GM21529 (cell line): ENCODE results near the gene DMKN.

Experiments
- ATAC-seq: cut with Tn5 transposase; IDR thresholded peaks from one replicate; pipeline ENCODE4 v1.9.1; 2021; ENCODE audit not compliant: unreplicated experiment

The DMKN gene, protein sequence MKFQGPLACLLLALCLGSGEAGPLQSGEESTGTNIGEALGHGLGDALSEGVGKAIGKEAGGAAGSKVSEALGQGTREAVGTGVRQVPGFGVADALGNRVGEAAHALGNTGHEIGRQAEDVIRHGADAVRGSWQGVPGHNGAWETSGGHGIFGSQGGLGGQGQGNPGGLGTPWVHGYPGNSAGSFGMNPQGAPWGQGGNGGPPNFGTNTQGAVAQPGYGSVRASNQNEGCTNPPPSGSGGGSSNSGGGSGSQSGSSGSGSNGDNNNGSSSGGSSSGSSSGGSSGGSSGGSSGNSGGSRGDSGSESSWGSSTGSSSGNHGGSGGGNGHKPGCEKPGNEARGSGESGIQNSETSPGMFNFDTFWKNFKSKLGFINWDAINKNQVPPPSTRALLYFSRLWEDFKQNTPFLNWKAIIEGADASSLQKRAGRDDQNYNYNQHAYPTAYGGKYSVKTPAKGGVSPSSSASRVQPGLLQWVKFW

DNA sequence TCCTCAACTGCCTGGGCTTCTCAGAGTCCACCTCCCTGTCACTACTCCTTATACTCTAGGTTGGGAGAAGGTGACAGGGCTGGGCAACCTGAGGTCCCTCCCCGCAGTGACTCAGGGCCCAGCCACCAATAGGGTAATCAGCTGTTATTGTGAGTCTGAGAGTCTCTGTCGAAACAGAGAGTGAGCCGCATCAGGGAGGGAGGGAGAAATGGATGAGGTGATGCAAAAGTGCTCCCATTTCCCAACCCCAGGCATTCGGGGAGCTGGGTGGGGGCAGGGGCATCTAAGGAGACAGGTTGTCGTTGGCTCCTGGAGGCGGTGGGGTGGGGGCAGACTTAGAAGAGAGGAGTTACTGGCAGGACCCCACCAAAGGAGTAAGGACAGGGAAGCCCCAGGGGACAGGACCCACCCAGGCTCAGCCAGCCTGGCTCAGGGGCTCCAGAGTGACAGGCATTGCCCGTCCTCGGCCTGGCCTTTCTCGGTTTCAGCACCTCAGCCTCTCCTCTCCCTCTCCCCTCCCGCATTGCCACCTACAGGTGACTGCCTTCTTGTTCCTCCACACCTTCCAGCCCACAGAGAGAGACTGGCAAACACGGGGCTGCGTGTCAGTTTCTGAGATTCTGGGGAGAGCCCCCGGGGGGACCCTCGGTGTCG is at the start of gene DMKN:
Gene DMKN (minus strand): TSS at position 22 of the 654 bp plus-strand sequence. CDS start 174 bp downstream, outside the sequence.
- no peak for ATAC-seq

DNA sequence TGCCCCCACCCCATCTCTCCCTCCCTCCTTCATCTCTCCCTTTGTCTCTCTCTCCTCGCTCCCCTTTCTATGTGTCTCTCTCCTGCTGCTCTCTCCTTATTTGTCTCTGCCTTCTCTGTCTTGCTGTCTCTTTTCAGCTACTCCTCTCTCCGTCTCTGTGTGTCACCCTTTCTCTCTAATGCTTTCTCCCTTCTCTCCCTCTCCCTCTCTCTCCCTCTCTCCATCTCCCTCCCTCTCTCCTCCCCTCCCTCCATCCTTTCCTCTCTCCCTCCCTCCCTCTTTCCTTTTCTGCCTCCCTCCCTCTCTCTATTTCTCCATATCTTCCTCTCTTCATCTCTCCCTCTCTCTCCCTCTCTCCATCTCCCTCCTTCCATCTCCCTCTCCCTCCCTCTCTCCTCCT is 49.3 kb upstream of the DMKN start:
- no peak for ATAC-seq

DNA sequence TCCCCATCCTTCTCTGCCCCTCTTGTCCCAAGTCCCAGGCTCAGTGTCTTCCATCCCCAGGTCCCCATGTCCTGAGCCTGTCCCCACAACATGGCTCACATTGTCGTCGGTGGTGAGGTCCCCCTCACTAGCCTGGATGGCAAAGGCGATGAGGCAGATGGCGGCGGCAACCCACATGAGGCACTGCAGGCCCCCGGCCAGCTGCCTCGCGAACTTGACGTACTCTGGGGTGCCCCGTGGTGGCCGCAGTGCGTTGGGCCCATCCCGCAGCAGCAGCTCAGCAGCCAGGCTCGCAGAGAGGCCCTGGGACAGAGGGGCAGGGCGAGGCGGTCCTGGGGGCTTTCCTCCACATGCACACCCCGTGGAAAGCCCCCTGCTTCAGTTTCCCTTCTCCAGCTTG is 48.9 kb upstream of the DMKN start:
- ATAC-seq, result no peak

DNA sequence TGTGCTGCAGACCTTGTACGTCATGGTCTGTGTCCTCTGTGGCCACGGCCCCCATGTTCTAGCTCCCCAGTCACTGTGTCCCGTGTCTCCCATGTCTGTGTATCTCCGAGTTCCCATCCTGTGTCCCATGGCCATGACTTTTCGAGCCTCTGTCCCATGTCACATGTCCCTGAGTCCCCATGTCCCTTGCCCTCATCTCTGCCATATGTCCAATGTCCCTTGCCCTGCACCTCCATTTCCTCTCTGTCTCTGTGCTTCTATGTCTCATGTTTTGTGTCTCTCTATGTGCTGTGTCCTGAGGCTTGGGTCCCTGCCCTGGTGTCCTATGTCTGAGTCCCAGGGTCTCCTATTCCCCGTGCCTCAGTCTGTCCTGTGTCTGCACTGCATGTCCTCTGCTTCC is 48.0 kb upstream of the DMKN start:
- ATAC-seq, result no peak

DNA sequence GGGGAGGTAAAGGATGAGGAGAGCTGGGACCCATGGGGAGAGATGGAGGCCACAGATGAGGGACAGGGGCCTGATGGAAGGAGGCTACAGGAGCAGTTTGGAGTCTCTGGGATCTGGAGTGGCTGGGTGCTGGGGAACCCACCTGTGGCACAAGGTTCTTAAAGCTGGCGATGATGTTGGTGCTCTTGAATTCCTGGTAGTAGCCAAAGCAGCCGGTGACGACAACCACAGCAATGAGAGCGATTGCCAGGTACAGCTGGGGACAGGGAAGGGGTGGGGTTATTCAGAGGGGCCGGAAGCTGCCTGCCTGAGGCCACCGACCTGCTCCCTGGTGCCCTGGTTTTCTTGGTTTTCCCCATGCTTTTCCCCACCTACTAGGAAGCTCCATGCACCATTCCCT is 47.2 kb upstream of the DMKN start:
- ATAC-seq, result no peak

DNA sequence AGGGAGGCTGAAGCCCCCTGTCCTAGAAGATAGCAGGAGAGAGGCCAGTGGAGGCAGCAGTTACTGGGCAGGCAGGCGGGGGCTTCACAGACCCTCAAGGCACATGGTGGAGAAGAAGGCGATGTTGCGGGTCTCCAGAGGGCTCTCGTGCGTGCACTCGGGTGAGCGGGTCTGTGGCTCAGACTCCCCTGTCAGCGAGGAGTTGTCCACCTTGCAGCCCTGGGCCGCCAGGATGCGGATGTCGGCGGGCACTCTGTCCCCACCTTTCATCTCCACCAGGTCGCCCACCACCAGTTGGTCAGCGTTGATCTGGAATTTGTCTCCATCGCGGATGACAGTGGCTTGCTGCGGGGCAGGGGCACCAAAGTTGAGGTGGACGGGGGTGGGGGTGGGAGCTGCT is 46.8 kb upstream of the DMKN start:
- ATAC-seq, result no peak

DNA sequence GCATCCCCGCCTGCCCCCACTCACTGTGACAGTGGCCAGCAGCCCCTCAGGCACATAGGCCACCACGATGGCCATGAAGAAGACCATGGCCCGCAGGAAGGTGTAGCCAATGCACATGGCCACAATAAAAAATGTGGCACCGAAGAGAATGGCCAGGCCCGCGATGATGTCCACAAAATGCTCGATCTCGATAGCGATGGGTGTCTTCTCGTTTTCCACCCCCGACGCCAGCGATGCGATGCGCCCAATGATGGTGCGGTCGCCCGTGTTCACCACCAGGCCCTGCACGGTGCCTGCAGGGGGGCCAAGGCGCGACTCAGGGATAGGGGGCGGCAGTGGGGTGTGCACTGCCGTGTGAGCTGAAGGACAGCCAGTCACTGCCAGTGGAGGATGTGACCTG is 46.3 kb upstream of the DMKN start:
- no peak for ATAC-seq

DNA sequence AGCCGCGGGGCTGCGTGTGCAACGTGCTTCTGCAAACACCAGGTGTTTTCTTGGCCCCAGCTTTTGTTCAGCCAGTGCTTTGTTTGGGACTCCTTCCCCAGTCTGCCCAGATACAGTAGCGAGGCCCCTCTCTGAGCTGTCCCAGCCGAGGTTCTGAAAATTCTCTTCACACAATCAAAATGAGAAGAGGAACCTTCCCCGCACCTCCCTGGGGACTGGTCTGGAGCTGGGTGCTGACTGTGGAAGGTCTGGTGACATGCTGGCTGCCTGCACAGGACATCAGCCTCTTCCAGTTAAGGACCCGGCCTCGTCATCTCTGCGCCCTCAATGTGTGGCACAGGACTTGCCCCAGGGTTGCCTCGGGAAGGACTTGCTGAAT is 45.8 kb upstream of the DMKN start:
- ATAC-seq, result no peak

DNA sequence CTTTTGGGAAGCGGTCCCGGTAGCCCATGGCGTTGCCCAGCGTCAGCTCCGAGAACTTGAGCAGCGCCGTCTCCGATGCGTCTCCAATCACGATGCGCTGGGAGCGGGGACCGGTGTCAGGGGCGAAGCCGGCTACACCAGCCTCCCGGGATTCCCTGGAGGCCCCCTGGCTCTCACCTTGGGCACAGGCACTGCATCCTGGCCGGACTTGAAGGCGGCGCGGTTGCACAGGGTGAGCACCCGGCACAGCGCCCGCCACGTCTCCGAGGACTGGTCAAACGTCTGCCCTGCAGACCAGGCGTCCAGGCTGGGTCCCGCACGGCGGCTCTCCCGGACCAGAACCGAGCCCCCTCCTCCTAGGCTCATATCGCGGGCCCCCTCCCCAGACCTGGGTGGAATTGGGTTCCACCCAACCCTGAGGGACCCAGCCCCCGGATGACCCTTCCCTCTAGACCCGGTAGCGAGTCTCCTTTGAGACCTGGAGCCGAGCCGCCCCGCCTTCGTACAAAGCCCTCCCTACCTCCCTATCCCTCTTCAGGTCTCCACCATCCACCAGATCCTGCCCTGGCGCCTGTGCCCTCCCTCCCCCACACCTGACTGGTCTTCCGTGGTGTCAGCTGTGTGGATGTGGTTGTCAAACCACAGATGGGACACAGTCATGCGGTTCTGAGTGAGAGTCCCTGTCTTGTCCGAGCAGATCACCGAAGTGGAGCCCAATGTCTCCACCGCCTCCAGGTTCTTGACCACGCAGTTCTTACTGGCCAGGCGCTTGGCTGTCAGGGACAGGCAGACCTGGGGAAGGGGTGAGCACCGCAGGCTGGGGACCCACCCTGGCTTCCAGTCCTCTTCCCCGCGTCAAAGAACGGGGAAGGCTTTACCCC is 45.2 kb upstream of the DMKN start:
- ATAC-seq, result no peak

DNA sequence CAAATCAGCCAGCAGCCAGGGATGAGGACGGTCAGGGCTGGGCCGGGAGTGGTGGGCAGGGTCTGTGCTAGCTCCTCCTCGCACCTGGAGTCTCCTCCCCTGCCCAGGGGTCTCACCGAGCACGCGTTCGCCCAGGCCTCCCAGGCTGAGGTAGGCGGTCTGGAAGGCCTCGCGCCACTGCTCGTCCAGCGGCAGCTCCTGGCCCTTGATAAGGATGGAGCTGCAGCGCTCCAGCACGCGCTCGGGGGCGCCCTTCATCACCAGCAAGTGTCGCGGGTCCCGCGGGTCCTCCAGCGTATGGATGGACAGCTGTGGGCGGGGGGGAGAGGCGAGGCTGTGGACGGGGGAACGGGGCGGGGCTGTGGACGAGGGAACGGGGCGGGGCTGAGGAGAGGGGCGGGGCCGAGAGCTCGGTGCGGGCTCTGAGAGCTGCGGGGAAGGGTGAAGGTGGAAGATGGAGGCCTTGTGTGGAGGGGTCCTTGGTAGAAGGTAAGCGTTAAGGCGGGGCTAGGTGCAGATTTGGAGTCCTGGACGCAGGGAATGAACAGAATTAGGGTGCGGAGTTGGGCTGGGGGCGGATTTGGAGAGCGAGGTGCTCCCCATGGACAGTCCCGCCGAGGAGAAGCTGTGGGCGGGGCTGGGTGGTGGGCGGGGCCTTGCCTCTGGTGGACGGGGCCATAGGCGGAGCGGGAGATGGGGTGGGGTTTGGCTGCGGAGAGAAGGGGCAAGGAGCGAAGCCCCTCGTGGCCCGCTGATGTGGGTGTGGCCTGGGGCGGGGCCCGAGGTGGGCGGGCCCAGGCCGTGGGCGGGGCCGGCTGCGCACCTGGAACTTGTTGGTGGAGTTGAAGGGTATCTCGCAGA is 44.3 kb upstream of the DMKN start:
- ATAC-seq, result no peak

DNA sequence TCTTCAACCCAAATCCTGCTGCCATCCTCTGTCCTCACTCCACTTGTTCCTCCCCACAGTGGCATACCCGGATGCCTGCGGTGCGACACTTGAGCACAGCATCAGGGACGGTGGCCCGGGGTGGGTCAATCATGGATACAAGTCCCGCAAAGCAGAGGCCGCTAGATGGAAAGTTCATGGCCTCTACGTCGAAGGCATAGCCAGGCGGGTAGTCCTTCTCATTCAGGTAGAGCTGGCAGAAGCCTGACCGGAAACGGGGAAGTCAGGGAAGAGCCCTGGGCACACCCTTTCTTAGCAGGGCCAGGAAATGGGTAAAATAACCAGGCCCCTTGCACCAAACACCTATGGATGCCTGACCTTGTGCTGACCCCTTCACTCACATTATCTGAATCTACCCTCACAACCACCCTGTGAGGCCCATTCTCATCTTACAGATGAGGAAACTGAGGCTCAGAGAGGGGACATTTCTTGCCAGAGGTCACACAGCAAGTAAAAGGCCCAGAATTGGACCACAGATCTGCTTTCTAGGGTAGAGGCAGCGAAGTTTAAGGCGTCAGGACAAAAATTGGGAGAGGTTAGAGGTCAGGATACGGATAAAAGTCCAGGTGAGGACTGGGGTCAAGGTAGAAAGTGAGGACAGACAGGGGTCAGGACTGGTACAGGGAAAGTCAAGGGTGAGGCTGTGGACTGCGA is 43.5 kb upstream of the DMKN start:
- ATAC-seq, result no peak

DNA sequence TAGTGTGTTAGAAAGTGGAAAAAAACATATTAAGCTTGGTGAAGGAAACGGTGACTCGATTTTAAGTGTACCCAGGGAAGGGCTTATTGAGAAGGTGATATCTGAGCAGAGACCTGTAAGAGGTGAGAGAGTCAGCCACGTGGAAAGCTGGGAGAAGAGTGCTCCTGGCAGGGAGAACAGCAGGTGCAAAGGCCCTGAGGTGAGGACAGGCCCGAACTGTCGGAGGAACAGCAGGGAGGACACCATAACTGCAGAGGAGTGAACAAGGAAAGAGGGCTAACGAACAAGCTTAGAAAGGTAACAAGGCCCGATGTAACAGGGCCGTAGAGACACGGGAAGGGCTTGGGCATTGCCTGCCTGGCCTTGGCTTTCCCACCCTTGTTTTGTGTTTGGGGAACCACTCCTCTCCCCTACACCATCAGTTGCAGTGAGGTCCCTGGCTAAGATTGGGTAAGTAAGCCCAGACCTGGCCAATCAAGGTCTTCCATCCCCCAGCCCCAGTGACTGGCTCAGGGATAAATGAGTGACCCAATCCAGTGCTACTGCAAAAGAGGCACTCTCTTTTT is 42.7 kb upstream of the DMKN start:
- ATAC-seq, result no peak

DNA sequence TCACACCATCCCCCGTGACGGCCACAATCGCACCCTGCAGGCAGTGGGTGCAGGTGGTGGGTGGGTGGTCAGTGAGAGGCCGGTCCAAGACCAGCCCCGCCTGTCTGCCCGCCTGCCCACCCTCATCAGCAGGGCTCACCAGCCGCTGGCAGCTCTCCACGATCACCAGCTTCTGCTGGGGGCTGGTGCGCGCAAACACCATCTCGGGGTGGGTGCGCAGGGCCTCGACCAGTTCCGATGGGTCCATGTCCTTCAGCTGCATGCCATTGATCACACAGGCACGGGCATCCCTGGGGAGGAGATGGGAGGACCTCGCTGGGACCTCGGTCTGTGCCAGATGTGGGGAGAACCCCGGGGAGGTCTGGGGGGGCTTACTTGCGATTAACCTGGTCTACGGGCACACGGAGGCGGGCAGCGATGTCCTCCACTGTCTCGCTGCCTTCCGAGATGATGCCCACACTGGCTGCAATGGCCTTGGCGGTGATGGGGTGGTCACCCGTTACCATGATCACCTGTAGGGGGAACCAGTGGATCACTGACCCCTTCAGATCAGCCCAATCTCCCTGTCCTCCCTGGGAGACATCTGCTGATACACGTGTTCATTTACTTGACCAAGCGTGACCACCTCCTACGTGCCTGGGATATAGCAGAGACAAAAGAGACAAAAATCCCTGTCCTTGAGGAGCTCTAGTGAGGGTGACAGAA is 42.0 kb upstream of the DMKN start:
- no peak for ATAC-seq

DNA sequence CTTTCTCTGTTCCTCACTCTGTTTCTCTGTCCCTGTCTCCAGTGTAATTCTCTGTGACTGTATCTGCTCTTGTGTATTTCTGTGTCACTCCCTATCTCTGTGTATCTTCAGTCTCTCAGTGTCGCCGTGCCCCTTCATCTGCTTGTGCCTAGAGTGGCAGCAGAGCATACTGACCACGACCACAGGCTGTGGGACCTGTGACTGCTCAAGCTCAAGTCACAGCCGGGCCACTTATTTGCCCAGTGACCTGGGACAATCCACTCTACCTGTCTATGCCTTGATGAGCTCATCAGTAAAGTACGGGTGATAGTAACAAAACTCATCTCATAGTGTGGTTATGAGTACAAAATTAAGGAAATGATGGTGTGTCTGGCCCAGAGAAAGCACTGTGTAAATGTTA is 40.6 kb upstream of the DMKN start:
- ATAC-seq, result no peak

DNA sequence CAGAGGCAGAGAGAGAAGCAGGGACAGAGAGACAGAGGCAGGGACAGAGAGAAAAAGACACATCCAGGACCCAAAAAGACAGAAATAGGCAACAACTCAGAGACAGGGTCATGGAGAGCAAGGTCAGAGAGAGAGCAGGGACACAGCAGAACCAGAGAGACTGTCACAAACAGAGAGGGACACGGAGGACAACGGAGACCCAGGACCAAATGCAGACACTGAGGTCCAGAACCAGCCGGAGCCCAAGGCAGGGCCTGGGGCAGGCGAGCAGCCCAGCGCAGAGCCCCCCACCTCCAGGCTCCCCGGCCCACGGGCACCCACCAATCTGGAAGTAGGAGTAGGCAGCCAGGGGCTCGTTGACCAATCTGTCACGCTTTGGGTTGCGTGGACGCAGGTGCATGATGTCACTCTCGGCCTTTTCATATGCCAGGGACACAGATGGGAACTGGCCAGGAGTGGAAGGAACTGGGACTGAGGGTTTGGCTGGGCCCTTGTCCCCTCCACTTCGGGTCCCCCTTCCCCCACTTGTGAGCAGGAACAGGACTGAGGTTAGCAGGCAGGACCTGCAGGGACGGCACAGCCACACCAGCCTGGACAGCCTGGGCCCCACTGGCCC is 40.0 kb upstream of the DMKN start:
- ATAC-seq, result no peak

DNA sequence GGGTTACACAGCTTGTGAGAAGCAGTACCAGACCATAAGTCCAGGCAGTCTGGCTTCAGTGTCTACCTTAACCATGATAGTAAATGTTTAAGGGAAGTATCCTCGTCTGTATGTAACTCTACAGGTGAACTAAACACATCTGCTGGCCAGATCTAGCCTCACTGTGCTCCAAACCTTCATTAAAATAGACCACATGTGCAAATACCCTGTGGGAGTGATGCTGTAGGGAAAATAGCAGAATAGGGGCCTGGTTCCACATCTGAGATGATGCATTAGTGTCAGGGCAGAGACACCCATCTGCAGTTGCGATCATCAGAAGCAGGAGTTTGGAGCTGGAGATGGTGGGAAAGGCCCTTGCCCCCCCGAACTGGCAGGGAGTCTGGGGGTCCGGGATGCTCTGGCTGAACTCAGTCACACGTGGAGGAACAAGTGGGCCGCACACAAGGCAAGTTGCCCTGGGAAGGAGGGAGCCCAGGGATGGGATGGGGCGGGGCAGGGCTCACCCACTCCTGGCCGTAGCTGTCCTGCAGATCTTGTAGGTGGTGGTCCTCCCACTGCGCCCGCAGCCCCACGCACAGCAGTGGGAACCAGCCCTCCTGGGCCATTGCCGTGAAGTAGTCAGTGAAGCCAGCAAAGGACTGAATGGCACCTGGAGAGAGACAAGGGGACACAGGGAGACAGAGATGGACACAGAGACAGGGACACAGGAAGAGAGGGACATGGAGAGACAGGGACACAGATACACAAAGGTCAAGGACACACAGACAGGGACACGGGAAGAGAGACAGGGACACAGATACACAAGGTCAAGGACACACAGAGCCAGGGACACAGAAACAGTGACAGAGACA is 39.3 kb upstream of the DMKN start:
- no peak for ATAC-seq

DNA sequence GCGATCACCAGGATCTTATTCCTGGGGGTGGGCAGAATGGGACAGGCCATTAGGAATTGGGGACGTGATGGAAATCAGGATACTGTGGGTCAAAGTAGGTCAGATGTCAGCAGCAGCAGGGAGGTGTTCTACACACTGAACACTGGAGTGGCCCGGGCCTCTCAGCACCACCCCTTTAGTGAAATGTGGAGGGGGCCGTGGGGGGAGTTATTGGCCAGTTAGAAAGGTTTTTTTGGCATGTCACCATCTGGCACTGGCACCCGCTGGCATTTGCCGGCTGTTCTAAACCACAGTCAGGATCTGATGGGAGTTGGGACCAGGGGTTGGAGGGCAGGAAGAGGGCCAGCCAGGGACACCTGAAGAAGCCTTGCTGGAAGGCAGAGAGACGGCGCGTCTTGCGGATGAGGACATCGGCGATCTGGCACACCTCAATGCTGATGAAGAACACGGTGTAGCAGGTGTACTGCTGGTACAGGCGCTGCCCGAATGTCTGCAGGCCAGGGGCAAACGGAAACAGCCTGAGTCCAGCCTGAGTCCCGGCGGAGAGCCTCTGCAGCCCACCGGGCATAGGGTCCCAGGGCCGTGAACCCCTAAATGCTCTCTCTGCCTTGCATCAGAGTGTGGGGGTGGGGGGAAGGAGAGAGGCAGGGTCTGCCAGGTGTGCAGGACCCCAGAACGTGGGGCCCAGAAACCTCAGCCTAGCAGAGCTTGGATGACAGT is 37.8 kb upstream of the DMKN start:
- ATAC-seq, result no peak
